Mucosa of rectum (tissue), 2 donors: Measurements from ENCODE around the gene PPP1R12B.
"Not testable (repeated sequence)": the region's sequence is repeated elsewhere in the genome, so short reads cannot be mapped to it uniquely, and the experiment has no call there.

Experiments
- H3K27ac ChIP-seq, 2 donors: one replicate each; pipeline ENCODE4 v1.7.0; 2013; ENCODE audit warnings: inconsistent platforms in 2 of 2, low read depth in 2 of 2, low read length in 2 of 2
- H3K27me3 ChIP-seq, 2 donors: one replicate each; pipeline ENCODE4 v1.7.0; 2013; ENCODE audit warnings: low read length in 2 of 2; ENCODE audit not compliant: control insufficient read depth in 2 of 2, insufficient read depth in 2 of 2
- H3K36me3 ChIP-seq, 2 donors: one replicate each; pipeline ENCODE4 v1.7.0; 2013; ENCODE audit warnings: low read length in 2 of 2; ENCODE audit not compliant: control insufficient read depth in 2 of 2, insufficient read depth in 2 of 2
- H3K4me1 ChIP-seq, 2 donors: one replicate each; pipeline ENCODE4 v1.7.0; 2013; ENCODE audit warnings: low read length in 2 of 2, mild to moderate bottlenecking in 1 of 2; ENCODE audit not compliant: control insufficient read depth in 2 of 2, insufficient read depth in 2 of 2
- H3K4me3 ChIP-seq, 2 donors: one replicate each; pipeline ENCODE4 v1.7.0; 2013; ENCODE audit warnings: low read length in 2 of 2
- H3K9ac ChIP-seq, 2 donors: one replicate each; pipeline ENCODE4 v1.7.0; 2013; ENCODE audit warnings: low read length in 2 of 2, low read depth in 1 of 2, mild to moderate bottlenecking in 1 of 2
- H3K9me3 ChIP-seq, 2 donors: one replicate each; pipeline ENCODE4 v1.7.0; 2013; ENCODE audit warnings: low read length in 2 of 2; ENCODE audit not compliant: control insufficient read depth in 2 of 2
- donor health status: healthy.
- donor health status: Normal muscosa, but diverticular disease.

The PPP1R12B gene

GRCh38 chr1:202553560-202554038 lies 205.1 kb downstream of the PPP1R12B start:
- no peak overlapping the region for H3K4me3 ChIP-seq
- H3K4me1 ChIP-seq = peaks cover 3 to 18% of the 10 kb centered on the region in 2 donors
- H3K27ac ChIP-seq = peak overlapping the region; percentile 16 to 29

DNA sequence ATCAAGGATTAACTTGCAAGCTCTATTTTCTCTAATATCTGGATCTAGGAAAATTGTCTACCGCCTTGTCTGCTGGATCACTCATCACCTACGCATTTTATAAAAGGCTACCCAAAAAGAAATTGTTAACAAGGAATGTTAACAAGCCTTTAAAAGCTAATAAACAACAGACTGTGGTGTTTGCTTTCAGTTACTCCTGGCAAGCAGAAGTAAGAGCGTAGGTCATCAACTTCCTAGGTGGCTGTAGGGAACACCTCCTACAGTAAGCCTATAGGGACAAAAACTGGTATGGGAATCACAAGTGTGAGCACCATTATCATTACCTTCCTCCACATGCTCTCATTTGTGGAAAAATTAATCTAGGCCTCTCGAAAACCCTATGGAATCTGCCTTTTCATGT lies 206.1 kb downstream of the PPP1R12B start:
- Histone ChIP-seq H3K4me1 (peaks cover 3 to 18% of the 10 kb centered on the region in 2 donors), H3K4me3 (peak overlapping the region in 1 of 2 donors; percentile 15), H3K9ac (peak overlapping the region in 1 of 2 donors; percentile 26), H3K27ac (peak overlapping the region in 1 of 2 donors; percentile 29)
- not testable (repeated sequence) for H3K36me3 ChIP-seq, H3K27me3 ChIP-seq, H3K9me3 ChIP-seq

More at GRCh38 chr1:202553560-202554038, 205.1 kb downstream of the PPP1R12B start:
- Histone ChIP-seq H3K27me3 (no peaks in the 10 kb centered on the region), H3K36me3 (no peaks in the 10 kb centered on the region), H3K9me3 (no peaks in the 10 kb centered on the region), H3K9ac (no peak overlapping the region)

DNA sequence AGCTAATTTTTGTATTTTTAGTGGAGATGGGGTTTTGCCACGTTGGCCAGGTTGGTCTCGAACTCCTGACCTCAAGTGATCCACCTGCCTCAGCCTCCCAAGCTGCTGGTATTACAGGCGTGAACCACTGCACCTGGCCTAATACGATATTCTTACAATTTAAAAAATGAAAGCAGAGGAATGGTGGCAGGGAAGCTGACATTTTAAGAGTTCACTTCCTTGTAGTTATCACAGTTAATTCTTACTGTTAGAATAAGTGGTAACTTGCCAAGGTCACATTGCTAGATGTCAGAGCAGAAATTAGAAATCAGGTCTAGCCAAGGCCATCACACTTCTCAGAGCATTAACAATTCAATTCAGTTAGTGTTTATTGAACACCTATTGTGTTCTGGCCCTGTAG lies 207.5 kb downstream of the PPP1R12B start:
- H3K4me1 ChIP-seq = peaks cover 3 to 18% of the 10 kb centered on the region in 2 donors
- H3K27ac ChIP-seq, H3K4me3 ChIP-seq, H3K36me3 ChIP-seq, H3K9me3 ChIP-seq, H3K9ac ChIP-seq, H3K27me3 ChIP-seq: not testable (repeated sequence)

DNA sequence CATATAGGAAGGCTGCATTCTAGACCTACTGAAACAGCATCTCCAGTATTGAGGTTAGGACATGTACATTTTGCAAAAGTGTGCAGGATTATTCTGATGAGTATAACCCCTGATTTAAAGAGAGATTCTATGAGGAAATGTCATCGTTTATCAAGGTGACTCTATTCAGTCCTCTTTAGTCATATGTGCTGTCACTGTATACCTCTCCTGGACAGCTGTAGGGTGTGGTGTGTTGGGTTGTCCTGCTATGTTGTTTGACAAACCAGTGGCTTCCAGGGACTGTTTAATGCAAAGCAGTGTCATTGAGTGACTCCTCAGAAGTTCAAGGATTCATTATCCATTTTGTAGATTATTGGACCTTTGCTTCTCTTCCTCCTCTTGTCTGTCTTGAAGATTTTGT lies 209.2 kb downstream of the PPP1R12B start:
- peaks cover 3 to 18% of the 10 kb centered on the region in 2 donors for H3K4me1 ChIP-seq
- H3K27me3 ChIP-seq, H3K9ac ChIP-seq, H3K36me3 ChIP-seq, H3K9me3 ChIP-seq, H3K4me3 ChIP-seq: not testable (repeated sequence)
- peak overlapping the region; percentile 31 to 52 for H3K27ac ChIP-seq

GRCh38 chr1:202561240-202561639 lies 212.7 kb downstream of the PPP1R12B start:
- H3K36me3 ChIP-seq = peaks cover 13 to 25% of the 10 kb centered on the region in 2 donors
- no peak overlapping the region for H3K4me3 ChIP-seq
- H3K9ac ChIP-seq = no peak overlapping the region
- H3K27ac ChIP-seq = no peak overlapping the region
- H3K4me1 ChIP-seq = peaks cover 0 to 8% of the 10 kb centered on the region in 2 donors
- no peaks in the 10 kb centered on the region for H3K27me3 ChIP-seq
- no peaks in the 10 kb centered on the region for H3K9me3 ChIP-seq

- H3K9me3 ChIP-seq = no peaks in the 10 kb centered on the region
- H3K27ac ChIP-seq = no peak overlapping the region
- no peak overlapping the region for H3K9ac ChIP-seq
- H3K27me3 ChIP-seq = no peaks in the 10 kb centered on the region
- peaks cover 0 to 8% of the 10 kb centered on the region in 2 donors for H3K4me1 ChIP-seq
- H3K36me3 ChIP-seq = peaks cover 13 to 28% of the 10 kb centered on the region in 2 donors
- H3K4me3 ChIP-seq = no peak overlapping the region
Measured at GRCh38 chr1:202561726-202562443, 213.4 kb downstream of the PPP1R12B start.

DNA sequence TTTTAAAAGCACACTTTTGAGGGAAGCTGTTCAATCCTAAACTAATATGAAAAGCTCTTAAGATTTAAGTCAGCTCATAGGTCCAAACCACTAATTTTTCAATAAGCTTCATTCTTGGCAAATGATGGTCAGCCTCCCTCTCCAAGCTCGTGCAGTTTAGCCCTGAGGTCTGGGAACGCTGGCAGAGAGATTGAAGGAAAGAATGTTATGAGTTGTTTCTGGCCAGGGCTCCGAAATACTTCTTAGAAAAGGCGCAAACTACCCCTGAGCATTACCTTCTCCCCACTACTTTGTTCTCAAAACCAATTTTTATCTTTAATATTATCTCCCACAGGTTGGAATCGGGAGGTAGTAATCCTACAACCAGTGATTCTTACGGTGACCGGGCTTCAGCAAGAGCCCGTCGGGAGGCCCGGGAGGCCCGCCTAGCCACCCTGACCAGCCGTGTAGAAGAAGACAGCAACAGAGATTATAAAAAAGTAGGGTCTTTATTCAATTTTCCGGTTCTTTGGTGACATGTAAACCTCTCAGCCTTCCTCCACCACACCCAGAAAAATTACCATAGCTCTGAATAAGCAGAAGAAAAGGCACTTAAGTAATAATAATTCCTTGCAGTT lies 214.1 kb downstream of the PPP1R12B start:
- no peaks in the 10 kb centered on the region for H3K9me3 ChIP-seq
- peaks cover 14 to 35% of the 10 kb centered on the region in 2 donors for H3K36me3 ChIP-seq
- no peak overlapping the region for H3K4me3 ChIP-seq
- H3K27ac ChIP-seq = no peak overlapping the region
- no peak overlapping the region for H3K9ac ChIP-seq
- H3K27me3 ChIP-seq = no peaks in the 10 kb centered on the region
- H3K4me1 ChIP-seq = peaks cover 0 to 6% of the 10 kb centered on the region in 2 donors

- H3K27me3 ChIP-seq = no peaks in the 10 kb centered on the region
- no peak overlapping the region for H3K9ac ChIP-seq
- H3K4me3 ChIP-seq = no peak overlapping the region
- H3K9me3 ChIP-seq = no peaks in the 10 kb centered on the region
- no peak overlapping the region for H3K27ac ChIP-seq
- peaks cover 0 to 6% of the 10 kb centered on the region in 2 donors for H3K4me1 ChIP-seq
- peaks cover 23 to 42% of the 10 kb centered on the region in 2 donors for H3K36me3 ChIP-seq
Measured at GRCh38 chr1:202563818-202564217, 215.3 kb downstream of the PPP1R12B start.

GRCh38 chr1:202564958-202565495 lies 216.5 kb downstream of the PPP1R12B start:
- H3K36me3 ChIP-seq = peaks cover 28 to 52% of the 10 kb centered on the region in 2 donors
- no peak overlapping the region for H3K27ac ChIP-seq
- H3K27me3 ChIP-seq = no peaks in the 10 kb centered on the region
- H3K9ac ChIP-seq = no peak overlapping the region
- peaks cover 0 to 6% of the 10 kb centered on the region in 2 donors for H3K4me1 ChIP-seq
- H3K4me3 ChIP-seq = no peak overlapping the region
- H3K9me3 ChIP-seq = no peaks in the 10 kb centered on the region
